Stimulated activated CD8-positive, alpha-beta memory T cell treated with anti-CD3 and anti-CD28 coated beads, Interleukin-15, amount 100 ng/mL, for 48 hours (primary cell): ENCODE results near the gene PRKG1.

Experiments
- DNase-seq, 2 donors: peaks; one replicate each; pipeline ENCODE4 v3.0.0-alpha.2; 2020; ENCODE audit warnings: low read depth in 2 of 2

The PRKG1 gene

DNA sequence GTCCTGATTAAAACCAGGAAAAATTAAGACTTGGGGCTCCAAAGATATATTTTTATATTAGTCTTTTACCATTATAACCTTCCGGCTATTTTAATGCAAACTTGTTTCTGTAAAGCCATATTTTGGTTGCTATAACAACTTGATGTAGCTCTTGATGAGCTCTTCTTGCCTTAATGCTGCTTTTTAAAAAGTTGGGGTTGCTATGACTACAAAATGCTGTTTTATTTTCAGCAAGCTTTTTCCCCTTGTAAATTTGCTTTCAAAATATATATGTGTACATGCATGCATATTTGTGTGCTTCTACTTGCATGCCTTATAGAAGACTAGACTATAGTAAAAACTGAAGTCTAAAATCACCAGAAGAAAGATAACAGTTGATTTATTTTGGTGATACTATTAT, 525.4 kb downstream of the PRKG1 start:
- no peak for DNase-seq

DNA sequence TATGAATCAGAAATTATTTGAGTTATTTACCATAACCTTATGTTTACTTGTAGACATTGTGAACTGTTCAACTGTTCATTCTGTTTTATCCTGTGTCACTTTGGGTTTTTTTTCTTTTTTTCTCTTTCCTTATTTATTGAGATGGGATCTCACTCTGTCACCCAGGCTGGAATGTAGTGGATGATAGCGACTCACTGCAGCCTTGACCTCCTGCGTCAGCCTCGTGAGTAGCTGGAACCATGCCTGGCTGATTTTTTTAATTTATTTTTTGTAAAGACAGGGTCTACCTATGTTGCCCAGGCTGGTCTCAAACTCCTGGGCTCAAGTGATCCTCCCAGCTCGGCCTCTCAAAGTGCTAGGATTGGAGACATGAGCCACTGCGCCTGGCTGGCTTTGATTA, 528.0 kb downstream of the PRKG1 start:
- DNase-seq, result no peak

DNA sequence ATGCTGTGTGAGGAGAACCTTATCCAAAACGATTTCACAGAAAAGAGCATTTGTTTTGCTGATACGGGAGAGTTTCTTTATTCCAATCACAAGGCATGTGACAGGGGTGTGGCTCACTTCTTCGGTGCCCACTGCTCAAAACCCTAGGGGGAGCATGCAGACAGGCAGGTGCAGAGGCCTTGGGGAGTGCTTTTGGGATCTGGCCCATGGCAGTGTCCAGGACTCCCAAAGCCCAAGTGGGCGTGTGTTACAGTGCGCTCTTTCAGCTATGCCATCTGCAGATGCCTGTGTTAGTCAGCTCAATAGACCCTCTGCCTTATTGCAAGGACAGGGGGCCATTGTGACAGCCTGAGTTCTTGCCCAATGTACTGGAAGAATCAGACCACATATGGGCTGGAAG, 530.3 kb downstream of the PRKG1 start:
- DNase-seq, result no peak

DNA sequence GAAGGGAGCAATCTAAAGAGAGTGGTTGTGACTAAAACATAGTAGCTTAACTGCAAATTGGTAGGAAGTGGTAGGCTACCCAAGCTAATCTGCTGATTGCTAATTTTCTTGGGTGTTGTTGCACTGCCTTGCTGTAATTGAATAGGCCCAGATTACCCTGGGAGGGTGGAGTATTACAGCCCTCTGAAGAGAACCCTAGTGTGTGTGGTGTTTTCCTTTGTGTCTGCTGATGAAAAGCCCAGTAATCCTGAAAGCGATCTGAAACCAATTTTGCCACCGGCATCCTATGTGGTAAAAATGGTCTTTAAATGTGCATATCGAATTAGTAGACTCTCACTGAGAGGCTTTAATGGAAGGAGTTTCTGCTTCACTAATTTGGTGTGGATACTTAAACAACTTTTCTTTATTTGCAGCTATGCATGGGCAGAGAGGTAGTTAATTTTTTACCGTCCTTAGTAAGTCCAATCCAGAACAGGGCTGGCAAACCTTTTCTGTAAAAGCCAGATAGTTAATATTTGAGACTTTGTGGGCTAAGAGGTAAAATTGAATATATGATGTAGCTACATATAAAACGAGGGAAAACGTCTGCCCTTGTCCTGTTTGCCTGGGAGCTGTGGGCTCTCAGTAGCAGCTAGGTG, 532.7 kb downstream of the PRKG1 start:
- DNase-seq, result no peak

DNA sequence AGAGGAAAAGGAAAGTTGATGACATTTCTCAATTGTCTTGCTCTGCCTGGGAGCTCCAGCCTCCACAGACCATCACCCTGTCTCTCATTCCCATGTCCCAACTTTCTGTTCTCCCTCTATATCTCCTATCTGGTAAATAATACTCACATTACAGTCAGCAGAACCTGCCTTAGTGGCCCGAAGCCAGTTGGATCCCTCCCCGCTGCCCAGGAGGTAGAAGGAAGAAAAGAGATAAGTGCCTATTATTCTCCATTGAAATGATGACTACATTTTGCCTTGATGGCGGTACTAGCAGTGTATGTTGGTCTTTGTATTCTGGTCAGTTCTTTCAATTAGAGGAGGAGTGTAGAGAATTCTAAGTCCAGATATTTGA, 533.2 kb downstream of the PRKG1 start:
- no peak for DNase-seq

DNA sequence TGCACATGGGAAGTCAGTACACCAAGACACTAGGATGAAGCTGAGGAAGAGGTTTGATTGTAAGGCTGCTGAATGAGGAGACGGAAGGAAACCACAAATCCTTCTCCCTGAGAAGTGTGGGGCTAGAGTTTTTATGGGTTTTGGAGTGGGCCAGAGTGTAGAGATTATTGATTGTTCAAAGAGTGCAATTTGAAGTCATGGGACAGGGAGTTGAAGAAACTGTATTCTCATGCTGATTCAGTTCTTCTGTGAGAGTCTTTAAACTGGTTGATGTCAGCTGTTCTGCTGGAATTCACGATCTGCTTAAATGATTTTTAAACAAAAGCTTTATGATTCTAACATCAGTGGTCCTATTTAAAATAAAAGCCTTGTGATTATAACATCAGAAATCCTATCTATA, 533.9 kb downstream of the PRKG1 start:
- no peak for DNase-seq

DNA sequence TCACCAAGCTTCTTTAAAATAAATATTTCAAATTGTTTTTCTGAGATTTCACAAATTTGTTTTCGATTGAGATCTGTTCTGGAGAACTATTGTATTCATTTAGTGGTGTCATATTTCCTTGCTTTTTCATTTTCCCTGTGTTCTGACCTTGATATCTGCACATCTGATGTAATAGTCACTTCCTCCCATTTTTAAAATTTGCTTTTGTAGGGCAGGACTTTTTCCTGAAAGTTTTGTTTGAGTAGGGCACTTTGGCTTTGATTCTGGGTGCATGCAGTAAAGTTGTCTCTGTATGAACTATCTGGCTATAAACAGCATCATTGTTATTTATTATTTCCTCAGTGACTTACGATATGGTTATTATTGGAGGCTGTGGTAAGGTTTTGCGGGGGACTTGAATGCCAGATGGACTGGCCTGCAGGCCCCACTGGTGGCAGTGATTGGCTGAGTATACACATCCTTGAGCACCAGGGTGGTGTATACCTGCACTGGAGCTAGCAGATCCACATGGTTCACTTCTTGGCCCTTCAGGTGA, 541.5 kb downstream of the PRKG1 start:
- DNase-seq, result no peak

DNA sequence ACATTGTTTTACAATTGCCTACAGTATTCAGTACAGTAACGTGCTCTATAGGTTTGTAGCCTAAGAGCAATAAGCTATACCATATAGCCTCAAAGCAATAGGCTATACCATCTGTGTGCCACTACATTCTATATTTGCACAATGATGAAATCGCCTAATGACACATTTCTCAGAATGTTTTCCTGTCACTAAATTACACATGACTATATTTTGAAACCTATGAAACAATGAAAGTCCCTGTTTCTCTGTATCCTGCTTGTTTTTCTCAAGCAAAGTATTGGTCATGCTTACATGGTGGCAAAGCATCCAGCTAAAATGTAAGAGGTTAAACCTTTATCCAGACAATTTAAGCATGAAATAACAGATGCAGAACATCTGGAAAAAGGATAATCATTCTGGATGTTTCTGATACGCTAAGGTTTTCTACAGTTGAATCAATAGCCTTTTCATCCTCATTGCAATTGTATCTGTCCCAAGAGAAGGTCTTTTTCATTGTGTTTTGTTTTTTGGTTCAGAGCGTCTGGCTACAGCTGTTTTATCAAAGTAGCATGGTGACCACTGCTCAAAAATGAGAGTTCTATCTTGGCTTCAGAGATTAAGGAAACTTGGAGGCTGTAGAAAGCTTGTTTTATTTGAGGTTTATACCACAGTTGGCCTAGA, 543.4 kb downstream of the PRKG1 start:
- no peak for DNase-seq

DNA sequence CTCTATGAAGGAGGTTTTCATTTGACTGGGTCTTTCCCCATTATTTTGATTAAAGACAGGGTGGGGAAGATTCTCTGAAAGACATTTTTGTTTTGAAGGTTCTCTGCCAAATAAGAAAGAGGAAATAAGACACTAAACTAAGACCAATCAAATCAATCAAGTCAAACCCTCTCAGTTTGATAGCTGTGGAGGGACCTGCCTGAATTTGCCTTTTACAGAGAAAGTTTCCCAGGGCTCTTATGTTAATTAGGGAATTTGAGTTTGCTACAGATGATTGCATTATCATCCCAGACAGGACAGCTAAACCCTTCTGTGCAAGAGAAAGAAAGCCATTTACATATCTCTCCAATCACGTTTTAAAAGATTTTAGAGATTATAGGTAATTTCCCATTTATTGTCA, 545.1 kb downstream of the PRKG1 start:
- no peak for DNase-seq

DNA sequence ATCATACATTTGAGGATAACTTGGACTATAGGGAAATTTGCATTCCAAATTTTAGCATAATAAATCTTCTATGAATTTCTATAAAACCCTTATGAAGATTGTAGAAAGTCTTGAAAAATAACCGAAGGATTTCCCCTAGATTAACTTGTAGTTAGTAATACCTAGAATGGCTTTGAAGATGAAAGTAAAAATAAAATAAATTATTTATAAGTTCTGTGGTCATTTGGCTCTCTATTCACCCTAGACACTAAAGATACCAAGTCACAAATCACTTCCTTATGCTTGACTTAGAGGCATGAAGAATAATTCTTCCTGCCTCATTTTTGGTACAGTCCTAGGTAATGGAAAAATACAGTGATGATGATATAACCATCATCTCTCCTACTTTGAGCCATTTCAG, 545.8 kb downstream of the PRKG1 start:
- no peak for DNase-seq

DNA sequence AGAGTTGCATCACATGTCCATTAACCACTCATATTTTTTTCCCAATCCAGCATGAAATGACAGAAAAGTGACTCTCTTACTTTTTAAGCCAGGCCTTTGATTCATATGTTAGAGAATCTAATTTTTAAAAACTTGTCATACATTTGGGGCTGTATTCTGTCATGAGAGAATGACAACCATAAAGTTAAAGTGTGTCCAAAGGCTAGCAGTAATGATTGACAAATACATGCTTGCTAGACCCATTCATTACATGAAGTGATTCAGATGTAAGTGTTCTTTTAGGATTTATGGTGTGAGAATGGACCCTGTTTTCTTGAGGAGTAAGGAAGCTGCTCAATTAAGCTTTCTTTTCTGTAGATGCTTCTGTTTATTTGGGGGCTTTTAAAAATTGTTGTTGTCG, 549.7 kb downstream of the PRKG1 start:
- DNase-seq, result no peak

DNA sequence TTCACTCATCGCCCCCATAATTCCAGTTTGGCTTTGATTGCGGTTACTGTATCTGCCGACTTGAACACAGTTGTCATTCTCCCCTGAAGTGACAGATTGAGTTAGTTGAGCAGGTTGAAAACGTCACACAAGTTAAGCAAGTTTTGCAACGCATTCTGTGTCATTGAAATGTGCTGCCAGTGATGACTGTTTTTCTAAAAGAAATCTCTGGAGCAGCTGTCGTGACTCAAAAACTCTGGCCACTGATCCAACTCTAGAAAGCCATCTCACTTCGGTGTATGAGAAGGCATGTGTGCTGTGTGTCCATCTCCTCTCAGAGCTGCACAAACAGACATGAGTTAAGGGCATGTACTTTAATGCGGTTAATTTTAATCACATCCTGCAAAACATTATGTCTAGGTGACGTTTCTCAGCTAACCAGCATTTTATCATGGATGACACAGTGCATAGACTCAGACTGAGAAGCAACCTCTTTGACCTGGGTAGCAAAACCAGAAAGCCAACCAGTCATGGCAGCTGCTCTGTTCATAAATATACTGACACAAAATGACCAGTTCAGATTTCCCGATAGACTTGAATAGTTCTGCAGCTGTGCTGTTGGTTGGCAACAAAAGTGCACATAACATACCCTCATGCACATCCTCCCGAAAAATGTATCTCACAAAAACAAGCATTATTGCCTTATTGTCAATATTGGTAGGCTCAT, 555.8 kb downstream of the PRKG1 start:
- DNase-seq, result no peak

DNA sequence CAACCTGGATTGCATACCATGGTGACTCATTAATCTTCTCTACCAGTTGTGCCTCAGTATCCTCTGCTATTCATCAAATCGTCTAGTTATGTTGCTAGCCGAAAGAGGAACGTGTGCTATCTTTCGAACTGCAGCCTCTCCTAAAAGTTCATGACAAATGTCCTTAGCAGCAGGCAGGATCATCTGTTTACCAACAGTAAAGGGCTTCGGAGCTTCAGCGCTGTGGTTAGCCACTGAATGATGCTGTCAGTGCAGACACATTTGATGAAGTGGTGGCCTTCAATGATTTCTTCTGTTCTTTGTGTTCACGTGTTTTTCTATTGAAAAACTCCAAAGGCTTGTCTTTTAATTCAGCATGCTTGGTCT, 556.3 kb downstream of the PRKG1 start:
- DNase-seq, result no peak

DNA sequence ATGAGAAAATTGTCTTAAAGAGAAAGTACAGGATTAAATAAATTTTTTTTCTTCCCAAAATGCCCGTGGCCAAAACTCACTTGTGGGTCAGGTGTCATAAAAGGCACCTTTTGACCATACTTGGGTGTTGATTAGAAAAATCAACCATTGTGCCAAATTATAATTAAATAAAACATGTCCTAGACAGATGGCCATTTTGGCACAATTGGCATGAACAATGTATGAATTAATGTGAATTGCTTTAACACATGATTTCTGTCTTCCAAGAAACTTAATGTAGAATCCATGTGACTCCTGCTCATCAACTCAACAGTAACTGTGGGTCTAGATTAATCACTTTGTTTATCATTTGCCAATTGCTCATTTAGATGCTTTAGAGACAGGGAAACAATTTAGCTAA, 561.1 kb downstream of the PRKG1 start:
- no peak for DNase-seq

DNA sequence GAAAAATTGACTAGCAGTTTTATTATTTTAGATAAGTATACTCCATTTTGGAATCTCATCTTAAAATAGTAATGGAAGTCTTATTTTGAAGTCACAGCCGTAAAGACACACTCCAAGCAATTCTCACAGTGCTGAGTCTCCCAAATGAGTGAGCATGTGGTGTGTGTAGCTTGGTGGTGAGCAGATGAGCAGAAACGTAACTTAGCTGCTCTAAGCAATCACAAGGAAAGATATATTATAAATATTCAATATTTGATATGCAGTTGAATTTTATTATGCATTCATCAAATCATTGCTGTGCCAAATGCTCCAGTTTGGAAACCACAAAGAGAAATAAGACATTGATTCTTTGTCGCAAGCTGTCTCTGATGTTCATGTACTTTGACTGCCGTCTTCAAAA, 563.9 kb downstream of the PRKG1 start:
- no peak for DNase-seq

DNA sequence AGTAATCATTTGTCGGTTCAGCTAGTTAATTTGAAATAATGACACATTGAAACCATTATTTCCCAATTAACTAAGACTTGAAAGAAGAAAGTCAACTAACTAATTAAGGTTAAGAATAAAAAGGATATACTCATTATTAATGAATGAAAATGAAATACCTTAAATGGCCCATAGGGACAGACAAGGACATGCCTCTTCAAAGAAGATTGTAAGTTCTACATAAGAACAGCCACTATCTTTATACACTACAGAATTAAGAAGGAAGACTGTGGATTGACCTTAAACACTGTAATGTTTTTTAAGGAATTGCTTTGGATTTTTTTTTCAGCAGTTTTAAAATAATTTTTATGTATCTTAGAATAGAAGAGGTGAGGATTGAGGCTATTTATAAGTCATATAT, 564.5 kb downstream of the PRKG1 start:
- no peak for DNase-seq

DNA sequence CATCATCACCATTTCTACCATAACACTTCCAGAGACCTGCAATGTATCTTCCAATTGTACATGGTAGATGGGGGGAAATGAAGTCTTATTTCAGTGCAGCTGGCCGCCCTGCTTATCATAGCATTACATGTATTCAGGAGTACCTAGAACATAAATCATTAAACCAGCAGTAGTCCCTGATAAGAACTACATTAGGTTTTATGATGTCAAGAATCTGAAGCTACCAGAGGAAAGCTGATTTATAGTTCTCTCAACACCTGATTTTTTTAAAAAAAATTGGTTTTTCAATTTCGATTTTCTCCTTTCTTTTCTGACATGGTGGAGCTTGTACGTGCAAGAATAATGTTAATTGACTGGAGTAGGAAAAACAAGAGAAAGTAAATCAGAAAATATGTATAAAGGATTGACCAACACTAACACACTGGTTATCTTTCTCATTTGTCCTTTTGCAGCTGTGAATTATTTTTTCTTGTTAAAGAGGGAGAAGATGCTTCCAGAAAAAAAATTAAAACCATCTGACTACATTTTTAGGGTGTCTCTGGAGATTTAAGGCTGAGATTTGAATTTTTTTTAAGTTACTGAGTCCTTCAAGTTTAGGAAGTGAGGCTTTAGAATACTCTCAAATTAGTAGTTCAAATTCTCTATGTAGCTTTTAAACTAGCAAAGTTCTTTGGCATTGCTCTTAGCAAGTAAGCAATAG, 566.0 kb downstream of the PRKG1 start:
- DNase-seq, result no peak

DNA sequence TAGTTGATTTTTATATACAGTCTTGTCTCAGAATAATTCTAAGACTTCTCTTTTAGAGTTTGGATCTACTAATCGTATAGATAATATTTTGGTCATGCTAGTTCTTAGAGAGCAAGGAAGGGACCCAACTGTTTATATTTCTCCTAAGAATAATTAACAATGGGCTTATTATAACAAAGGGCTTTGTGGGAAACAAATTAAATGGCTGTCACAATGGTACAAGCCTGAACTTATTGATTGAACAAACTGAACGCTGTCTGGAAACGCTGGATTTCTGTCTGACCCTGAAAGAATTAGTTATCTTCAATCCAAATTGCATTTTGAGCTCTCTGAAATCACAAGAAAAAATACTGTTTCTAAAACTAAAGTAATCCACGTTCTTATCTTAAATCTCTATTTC, 568.3 kb downstream of the PRKG1 start:
- DNase-seq, result no peak

DNA sequence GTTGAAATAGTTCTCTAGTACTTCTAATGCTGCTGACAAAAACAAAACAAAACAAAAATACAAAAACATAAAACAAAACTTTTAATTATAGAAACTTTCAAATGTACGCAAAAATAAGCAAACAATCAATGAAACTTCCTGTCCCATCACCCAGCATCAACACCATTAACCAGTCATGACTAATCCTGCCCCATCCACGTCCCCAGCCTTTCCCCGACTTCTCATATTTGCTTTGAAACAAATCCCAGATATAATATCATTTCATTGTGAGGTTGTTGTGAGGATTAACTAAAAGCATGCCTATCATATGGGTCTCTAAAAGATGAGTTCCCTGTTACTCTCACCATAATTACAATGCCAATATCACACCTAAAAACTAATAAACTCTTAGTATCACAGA, 569.4 kb downstream of the PRKG1 start:
- no peak for DNase-seq

DNA sequence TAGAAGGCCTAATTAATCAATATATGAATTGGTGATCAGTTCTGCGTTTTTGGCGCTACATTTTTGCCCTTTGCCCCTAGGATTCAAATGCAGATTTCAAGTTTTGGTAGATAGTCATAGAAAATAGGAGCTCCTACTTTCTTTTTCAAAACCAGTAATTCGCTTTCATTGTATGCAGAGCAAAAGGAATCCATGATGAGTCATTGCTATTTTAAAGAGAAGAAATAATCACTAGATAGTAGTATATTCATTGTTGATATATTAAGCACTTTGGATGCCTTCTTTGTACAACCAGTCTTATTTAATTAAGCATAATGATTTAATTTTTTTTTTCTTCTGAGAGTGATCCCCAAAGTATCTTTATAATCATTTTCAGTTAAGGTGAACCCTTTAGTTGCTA, 574.8 kb downstream of the PRKG1 start:
- DNase-seq, result no peak

DNA sequence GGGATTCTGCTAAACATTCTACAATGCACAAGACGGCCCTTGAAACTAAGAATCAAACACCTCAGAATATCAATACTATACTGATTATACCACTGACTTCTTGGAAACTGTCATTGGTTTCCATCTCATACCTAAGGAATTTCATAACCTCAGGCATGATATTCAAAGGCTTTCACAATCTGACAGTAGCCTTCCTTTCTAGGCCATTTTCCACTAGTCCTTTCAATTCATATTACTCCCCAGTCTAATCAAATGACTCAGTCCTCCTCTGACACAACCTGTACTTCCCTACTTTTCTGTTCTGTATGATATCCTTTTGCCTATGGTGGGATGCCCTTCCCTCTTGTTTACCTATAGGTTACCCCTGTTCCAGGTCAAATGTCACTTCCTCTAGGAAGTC, 576.8 kb downstream of the PRKG1 start:
- DNase-seq, result no peak

DNA sequence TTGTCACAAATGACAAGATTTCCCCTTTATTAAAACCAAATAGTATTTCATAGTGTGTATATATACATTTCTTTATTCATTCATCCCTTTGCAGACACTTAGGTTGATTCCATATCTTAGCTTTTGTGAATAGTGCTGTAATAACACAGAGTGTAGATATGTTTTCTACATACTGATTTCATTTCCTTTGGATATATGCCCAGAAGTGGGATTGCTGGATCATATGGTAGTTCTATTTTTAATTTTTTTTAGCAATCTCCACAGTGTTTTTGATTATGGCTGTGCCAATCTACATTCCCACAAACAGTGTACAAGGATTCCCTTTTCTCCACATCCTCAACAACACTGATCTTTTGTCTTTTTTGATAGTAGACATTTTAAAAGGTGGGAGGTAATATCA, 578.7 kb downstream of the PRKG1 start:
- no peak for DNase-seq

DNA sequence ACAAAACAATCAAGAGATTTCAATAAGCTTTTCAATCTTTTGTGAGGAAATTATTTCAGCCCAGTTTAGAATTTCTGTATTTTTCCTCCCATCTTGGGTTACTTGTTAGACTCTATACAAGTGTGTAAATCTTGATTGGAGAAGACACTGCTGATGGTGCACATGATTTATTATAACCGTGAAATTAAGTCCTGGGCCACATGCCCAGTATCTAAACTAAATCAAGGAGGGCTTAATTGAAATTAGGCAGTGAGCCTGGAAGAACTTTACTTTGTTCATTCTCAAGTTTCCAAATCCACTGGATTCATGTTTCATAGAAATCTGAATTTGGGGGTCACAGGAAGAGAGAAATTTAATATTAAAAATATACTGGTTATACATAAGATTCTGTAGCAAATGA, 580.6 kb downstream of the PRKG1 start:
- DNase-seq, result no peak
